ENCODE data around the gene CDH23. TPM values are rescaled to one million over a fixed set of nuclear protein-coding genes. Genes with fewer than 3 reads are reported as not detected.

Gene CDH23
- total and polyA plus RNA-seq, 2 of the 8 experiments (the other 6 are each of a cell fraction or from before 2014, with no cell fraction given) = 1.9 to 4.9 TPM

- no peak overlapping the region for H3K56ac ChIP-seq (replicated peaks; ENCODE audit: insufficient read length, low read depth, low read length)
- H3K27ac ChIP-seq (ENCODE audit: low read depth, low read length) = no peak overlapping the region
- FAIRE-seq (no peak), DNase-seq (ENCODE audit: low read depth in 1 of 2, low spot score in 2 of 2) (no peak)
- H3K27me3 ChIP-seq (replicated peaks in 1 of 4; ENCODE audit: control insufficient read depth in 3 of 4, extremely low read depth in 1 of 4, insufficient read depth in 3 of 4, low read length in 3 of 4) = 0 out of 7 replicates have a peak, but pooled peaks cover 0 to 2% (median 0%) of the 10 kb centered on the region in 4 experiments
- H4K91ac ChIP-seq (replicated peaks; ENCODE audit: insufficient read length, low read length) = no peak overlapping the region
- H3K4me2 ChIP-seq (ENCODE audit: insufficient read depth in 1 of 2, low read depth in 2 of 2, low read length in 2 of 2) = no peak overlapping the region
- no peak overlapping the region for H4K8ac ChIP-seq (ENCODE audit: extremely low read depth, insufficient read depth, low read length)
- no peak overlapping the region for H3K18ac ChIP-seq (ENCODE audit: extremely low read depth, low read length)
- H3K4me3 ChIP-seq (ENCODE audit: extremely low read depth in 1 of 4, insufficient read depth in 2 of 4, low read depth in 3 of 4, low read length in 4 of 4) = no peak overlapping the region
- no peaks in the 10 kb centered on the region for H4K20me1 ChIP-seq (replicated peaks in 1 of 2; ENCODE audit: control insufficient read depth in 1 of 2, insufficient read depth in 2 of 2, low read length in 2 of 2)
- no peaks in the 10 kb centered on the region for H3K79me2 ChIP-seq (ENCODE audit: control insufficient read depth in 1 of 2, insufficient read depth in 2 of 2, low read length in 2 of 2)
- no peak overlapping the region for H3K4ac ChIP-seq (replicated peaks; ENCODE audit: insufficient read length, low read depth, low read length)
- no peaks in the 10 kb centered on the region for H3K79me1 ChIP-seq (ENCODE audit: low read depth, low read length)
- H3K23ac ChIP-seq (ENCODE audit: insufficient read length) = no peak overlapping the region
- 86% methylated on average over 1 of the region's 1 CpG; no CpG with 5 or more reads in 1 of the 2 experiments for WGBS, 2 experiments (ENCODE audit: extremely low coverage in 1 of 2, insufficient coverage in 1 of 2, insufficient read length in 1 of 2, insufficient replicate concordance in 2 of 2, low coverage in 1 of 2, low lambda C conversion rate in 2 of 2, missing lambda C conversion rate in 1 of 2)
- H2BK120ac ChIP-seq (replicated peaks; ENCODE audit: low read depth, low read length) = no peak overlapping the region
- no peak overlapping the region for H3K9ac ChIP-seq (replicated peaks in 1 of 4; ENCODE audit: extremely low read depth in 1 of 4, low read depth in 3 of 4, low read length in 3 of 4)
- no peak overlapping the region for H2AK5ac ChIP-seq (ENCODE audit: low read depth, low read length)
- CTCF ChIA-PET (ENCODE audit: partially characterized antibody) = interaction anchor here (0.8 to 2.8 kb wide), 3 partner anchors 19 to 36 kb away, joined by 3 to 14 read pairs (median 6); partner anchors contain the start of gene C10orf105
- H2AFZ ChIP-seq (ENCODE audit: low read length) = no peak overlapping the region
- TF ChIP-seq RFX5 (IDR thresholded peaks at IDR 0.05; ENCODE audit: borderline replicate concordance, low read depth, low read length) = no peak
- no peaks in the 10 kb centered on the region for H3K9me3 ChIP-seq (ENCODE audit: insufficient read depth in 2 of 2, low read depth in 1 of 2, low read length in 1 of 2)
- no peak overlapping the region for H2BK20ac ChIP-seq (ENCODE audit: low read length)
- H2BK5ac ChIP-seq (ENCODE audit: low read depth, low read length) = no peak overlapping the region
- H3K23me2 ChIP-seq (ENCODE audit: low read depth, low read length) = no peaks in the 10 kb centered on the region
- no peaks in the 10 kb centered on the region for H3K36me3 ChIP-seq (ENCODE audit: control insufficient read depth in 2 of 4, insufficient read depth in 4 of 4, low read length in 3 of 4)
- H3K4me1 ChIP-seq (replicated peaks in 1 of 4; ENCODE audit: control insufficient read depth in 3 of 4, insufficient read depth in 4 of 4, low read length in 3 of 4) = peaks cover 1 to 8% (median 4%) of the 10 kb centered on the region in 4 experiments; a peak in 4 of 7 replicates
- H2BK12ac ChIP-seq (ENCODE audit: low read depth, low read length) = no peak overlapping the region
- POLR2A ChIA-PET (ENCODE audit: partially characterized antibody) = no interaction called here
- no peak overlapping the region for H4K5ac ChIP-seq (ENCODE audit: insufficient read length, low read depth, low read length)
- no peak overlapping the region for H3K14ac ChIP-seq (ENCODE audit: insufficient read length)
- no peak overlapping the region for H2BK15ac ChIP-seq (ENCODE audit: low read length)
Observed at GRCh38 chr10:71743866-71744265, 347.1 kb downstream of the CDH23 start.
